ENCODE data around the gene ZFYVE21.

Gene ZFYVE21

DNA sequence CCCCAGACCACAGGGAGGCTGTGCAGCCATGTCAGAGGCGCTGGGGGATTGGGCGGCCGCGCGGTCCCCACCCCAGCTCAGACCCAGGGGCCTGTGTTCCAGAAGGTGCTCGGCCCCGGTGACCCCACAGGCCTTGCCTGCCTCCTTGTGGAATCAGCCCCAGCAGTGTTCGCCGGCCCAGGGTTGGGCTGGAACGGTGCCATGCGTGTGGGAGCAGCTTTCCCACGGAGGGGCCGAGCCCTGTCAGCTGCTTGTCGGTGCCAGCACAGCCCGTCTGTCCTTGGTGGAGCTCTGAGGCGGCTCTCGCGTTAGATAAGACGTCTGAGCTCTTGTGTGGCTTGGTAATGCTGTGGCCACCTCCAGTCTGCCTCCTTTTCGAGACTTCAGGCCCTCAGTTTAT is 8.5 kb downstream of the ZFYVE21 start:
- DNase-seq (ENCODE audit: low read depth in 1 of 2, low spot score in 1 of 2) = no peak

DNA sequence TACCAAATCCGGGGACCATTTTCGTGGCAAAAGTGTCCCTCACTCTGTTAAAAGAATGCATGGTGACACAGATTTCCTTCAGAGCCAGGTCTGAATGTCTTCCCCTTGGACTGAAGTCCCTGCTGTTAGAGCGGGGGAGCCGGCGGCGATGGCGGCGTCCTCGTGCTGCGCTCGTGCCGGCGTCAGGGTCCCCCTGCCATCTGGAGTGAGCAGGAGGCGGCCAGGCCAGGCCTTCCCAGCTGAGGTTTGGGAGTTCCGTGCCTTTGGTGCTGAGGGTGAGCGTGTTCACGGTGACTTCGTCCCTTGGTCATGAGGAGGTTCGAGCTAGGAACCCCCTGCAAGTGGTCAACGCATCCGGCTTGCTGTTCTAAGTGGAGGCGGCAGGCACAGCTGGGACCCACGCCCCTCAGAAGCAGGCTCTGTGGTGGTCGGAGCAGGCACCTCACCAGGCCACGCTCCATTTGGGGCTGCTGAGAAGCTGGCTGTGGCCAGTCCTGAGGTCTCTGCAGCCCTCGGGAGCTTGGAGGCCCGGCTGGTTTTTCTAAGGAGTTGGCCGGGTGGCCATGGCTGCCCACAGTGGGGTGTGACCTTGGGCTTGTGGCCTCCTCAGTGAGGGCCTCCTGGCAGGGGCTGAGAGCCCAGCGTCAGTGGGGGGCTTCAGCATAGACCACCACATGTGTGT is 9.5 kb downstream of the ZFYVE21 start:
- no peak for DNase-seq (ENCODE audit: low read depth in 1 of 2, low spot score in 1 of 2)

DNA sequence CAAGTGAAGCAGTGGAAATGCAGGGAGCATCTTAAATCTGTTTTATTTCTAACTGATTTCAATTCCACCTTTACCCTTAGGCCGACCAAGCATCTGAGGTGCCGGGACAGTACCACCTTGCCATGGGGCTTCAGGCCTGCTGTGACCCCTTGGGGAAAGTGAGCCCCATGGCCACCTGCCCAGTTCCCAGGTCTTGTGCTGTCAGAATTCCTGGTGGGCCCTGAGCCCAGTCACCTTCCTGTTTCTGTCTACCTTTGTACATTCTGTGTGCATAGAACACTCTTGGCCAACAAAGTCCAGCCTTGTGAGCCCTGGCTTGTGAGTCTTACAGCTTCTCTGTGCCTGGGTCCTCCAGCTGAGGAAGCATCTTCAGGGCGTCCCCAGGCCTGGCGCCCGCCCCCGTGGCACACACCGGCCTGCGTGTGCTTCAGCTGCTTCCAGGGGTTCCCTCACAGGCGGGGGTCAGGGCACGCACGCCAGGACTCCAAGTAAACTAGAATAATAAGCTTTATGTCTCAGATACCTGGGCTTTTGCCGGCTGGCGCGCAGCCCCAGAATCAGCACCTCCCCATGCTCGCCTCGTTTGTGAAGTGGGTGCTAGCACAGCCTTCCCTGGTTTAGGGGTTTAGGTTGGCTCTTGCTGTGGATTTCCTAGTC is 10.3 kb downstream of the ZFYVE21 start:
- no peak for DNase-seq (ENCODE audit: low read depth in 1 of 2, low spot score in 1 of 2)

DNA sequence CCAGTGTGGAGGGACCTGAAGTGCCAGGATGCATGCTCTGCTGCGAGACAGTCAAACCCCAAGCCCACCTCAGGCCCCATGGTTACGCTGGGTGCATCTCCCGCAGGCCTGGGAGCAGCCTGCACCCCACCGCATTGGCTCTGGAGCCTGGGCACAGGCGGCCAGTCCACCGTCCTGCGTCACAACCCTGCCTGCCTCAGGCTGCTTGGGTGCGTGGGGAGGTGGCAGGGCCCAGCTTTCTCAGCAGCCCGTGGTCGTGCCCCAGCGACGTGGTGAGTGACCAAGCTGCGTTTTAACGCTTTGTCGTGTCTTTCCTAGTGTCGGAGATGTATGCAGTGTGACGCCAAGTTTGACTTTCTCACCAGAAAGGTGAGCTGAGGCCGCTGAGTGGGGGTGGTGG is 10.9 kb downstream of the ZFYVE21 start:
- no peak for DNase-seq (ENCODE audit: low read depth in 1 of 2, low spot score in 1 of 2)

GRCh38 chr14:103727313-103727980 is 11.8 kb downstream of the ZFYVE21 start:
- no peak for DNase-seq (ENCODE audit: low read depth in 1 of 2, low spot score in 1 of 2)

DNA sequence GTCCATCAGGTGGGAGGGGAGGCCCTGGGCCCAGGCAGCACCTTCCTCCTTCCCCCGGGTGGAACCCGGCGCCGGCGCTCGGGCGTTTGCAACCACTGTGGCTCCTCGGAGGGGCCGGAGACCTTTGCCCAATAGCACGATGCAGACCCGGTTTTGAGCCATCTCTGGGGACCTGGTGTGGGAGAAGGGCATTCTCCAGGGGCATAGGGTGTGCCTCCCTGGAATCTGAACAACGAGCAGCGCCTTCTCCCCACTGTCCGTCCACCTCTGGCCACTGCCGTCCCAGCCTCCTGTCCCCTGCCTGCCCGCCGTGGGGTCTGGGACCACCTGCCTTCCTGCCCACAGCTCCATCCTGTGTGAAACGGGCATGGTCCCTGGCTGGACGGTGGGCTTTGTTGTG is 12.5 kb downstream of the ZFYVE21 start:
- DNase-seq (ENCODE audit: low read depth in 1 of 2, low spot score in 1 of 2) = no peak

GRCh38 chr14:103728721-103729120 is 13.1 kb downstream of the ZFYVE21 start:
- no peak for DNase-seq (ENCODE audit: low read depth in 1 of 2, low spot score in 1 of 2)

DNA sequence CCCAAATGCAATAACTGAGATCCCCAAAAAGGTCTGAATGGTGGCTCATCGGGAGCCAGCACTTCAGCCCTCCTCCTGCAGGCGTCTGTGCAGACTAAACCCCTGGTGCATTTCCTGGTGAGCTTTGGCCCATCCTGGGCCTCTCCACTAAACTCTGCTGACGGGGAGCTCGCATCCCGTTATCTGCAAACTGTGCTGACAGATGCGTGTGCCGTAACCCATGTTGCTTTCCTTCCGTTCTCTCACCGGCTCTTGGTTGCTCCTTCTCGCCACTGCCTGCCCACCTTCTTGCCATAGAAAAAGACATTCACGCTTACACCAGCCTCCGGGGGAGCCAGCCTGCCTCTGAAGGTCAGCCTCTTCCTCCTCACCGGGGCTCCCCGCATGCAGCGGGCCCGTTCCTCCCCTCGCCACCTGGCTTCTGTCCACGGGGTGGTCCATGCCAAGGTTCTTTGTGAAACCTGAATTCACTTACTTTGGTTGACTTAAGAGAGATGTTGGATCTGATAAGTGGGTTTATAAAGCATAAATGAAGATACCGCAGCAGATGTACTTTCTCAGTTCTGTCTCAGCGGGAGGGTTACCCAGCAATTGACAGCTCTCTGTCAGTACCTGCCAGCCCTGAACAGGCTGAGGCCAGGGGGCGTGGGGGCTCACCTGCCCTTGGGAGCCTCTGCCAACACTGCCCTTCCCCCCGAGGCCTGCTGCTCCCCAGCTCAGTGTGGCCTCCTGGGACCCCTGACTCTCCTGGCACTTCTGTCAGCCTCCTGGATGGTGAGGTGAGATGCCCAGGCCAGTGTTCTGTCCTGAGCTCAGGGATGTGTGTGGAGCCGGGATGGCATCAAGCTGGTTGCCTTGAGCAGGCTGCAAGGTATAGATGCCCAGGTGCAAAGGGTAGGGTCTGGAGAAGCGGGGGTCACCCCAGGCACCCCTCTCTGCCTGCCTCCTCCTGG is 14.2 kb downstream of the ZFYVE21 start:
- DNase-seq (ENCODE audit: low read depth in 1 of 2, low spot score in 1 of 2) = no peak

DNA sequence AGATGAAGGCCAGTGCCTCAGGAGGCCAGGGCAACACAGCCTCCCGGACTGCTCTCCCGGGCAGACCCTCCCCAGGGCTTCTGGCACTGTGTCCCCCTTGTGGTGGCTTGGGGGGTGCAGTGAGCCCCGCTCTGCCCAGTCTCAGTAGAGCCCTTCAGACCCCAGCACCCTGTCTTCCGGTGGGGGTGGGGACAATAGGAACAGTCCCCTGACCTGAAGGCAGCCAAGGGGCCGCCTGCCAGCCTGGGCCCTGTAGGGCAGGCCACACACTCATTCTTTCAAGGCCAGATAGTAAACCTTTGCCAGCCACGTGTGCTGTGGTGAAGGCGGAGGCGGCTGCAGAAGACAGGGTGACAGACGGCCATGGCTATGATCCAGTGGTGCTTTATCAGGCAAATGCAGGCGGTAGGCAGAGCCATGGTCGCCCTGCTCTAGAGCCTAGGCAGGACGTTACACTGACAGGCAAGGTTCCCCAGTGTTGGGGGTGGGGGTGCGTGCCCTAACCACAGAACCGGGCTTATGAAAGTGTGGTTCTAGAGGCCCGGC is 15.0 kb downstream of the ZFYVE21 start:
- no peak for DNase-seq (ENCODE audit: low read depth in 1 of 2, low spot score in 1 of 2)

DNA sequence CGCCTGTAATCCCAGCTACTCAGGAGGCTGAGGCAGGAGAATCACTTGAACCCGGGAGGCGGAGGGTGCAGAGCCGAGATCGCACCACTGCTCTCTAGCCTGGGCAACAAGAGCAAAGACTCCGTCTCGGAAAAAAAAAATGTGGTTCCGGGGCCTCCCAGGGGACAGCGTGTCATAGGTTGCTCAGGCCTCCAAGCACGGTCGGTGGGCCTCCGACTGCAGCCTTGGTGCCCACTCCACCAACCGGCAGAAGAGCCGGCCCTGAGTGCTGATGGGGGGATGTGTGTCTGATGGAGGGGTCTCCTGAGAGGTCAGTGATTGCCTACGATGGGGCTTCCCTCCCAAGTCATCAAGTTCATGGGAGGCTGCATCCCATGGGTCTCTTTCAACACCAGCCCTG is 15.9 kb downstream of the ZFYVE21 start:
- no peak for DNase-seq (ENCODE audit: low read depth in 1 of 2, low spot score in 1 of 2)

DNA sequence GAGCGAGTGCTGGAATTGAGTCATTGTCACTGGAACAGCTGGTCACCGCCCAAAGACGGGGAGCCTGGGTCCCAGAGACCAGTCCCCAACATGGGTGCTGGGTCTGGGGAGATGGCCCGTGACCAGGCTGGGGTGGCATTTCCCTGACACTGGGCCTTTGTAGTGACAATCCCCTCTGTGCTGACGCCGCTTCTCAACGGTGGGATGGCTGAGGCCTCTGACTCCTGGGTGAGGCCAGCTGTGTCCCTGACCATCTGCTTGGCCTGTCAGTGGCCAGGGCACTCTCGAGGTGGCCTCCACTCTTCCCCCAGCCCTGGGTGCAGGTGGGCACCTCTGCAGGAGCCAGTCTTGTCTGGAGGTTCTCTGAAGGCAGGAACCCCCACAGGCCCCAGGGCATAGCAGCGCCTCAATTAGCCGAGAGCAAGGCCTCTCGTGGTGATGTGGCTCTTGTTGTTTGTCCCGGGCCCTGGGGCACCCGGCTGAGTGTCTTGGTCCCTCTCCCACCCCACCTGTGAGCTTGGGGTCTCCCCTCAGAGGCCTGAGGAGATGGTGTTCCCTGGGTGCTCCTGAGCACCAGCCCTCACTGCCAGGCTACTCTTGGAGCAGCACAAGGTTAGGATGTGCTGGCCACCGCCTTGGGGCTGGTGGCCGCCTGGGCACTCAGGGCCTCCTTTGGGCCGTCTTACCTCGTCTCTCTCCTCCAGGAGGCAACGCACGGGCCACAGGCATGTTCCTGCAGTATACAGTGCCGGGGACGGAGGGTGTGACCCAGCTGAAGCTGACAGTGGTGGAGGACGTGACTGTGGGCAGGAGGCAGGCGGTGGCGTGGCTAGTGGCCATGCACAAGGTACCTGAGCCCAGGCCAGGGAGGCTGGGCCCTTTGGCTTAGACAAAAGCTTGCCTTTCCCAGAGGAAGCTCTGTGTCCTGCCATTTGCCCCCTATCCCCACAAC is 16.6 kb downstream of the ZFYVE21 start:
- no peak for DNase-seq (ENCODE audit: low read depth in 1 of 2, low spot score in 1 of 2)

- no peak for DNase-seq (ENCODE audit: low read depth in 1 of 2, low spot score in 1 of 2)
These were observed 17.4 kb downstream of the ZFYVE21 start for GRCh38 chr14:103732868-103733620.

DNA sequence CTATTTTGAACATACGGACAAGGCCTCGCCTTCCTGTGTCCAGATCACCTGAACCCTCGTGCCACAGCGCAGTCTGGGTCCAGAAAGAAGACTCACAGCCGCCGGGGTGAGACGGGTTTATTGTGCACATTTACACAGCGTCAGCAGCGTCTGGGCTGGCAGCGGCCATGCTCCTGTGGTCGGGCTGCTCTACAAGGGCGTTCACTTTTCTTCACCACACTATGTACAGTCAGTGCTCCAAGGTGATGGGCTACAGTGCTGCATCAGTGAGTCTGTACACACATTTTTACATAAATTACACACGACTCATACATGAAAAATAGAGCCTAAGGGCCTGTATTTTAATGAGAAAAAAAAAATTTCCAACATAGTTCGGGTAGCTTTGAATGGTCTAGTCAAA is 18.0 kb downstream of the ZFYVE21 start:
- DNase-seq (ENCODE audit: low read depth in 1 of 2, low spot score in 1 of 2) = no peak

DNA sequence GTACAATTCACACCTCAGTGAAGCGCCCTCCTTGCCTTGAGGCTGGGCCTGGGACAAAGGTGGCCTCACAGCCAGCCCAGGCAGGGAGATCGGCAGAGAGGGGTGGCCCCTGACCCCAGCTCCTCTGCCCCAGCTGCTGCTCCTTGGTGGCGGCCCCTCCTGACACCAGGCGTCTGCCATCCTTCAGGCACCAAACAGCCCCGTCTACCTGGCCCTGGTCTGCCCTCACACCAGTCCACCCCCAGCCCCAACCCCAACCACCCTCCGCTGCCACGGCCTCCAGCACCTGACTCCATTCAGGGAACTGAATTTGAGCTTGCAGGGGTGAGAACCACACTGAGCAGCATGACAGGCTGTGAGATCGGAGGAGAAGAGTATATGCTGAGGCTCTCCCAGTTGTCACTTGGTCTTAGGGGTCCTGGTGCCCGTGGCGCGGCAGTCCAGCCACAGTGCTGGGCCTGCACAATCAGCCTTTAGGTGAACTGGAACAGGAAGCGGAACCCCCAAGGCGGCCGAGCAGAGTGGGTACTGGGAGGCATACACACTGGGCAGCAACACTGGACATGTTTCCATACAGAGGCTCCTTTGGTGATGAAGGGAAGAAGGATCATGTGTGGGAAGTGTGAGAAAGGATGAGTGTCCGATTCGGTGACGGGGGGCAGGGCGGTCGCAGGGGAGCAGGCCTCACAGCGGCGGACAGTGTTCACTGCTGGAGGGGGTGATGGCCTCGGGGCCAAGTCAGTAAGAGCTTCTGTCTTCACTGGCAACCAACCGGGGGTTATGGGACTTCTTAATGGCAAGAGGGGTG is 18.7 kb downstream of the ZFYVE21 start:
- no peak for DNase-seq (ENCODE audit: low read depth in 1 of 2, low spot score in 1 of 2)

DNA sequence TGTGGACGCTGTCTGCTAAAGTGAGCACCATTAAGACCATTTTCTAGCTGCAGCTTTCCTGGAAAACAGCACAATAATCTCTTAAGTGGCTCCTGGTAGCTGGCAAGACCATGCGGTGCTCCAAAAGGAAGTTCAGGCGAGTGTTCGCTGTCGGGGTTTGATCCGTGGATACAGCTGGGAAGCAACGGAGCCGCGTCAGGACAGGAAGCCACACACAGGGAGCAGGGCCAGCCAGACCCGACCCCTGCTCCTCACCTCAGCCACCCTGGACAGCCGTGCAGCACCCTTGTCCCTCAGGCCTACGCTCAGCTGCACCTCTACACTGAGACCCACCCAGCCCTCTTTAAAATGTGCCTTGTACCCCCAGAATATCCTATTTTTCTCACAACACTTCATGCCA is 19.4 kb downstream of the ZFYVE21 start:
- no peak for DNase-seq (ENCODE audit: low read depth in 1 of 2, low spot score in 1 of 2)

DNA sequence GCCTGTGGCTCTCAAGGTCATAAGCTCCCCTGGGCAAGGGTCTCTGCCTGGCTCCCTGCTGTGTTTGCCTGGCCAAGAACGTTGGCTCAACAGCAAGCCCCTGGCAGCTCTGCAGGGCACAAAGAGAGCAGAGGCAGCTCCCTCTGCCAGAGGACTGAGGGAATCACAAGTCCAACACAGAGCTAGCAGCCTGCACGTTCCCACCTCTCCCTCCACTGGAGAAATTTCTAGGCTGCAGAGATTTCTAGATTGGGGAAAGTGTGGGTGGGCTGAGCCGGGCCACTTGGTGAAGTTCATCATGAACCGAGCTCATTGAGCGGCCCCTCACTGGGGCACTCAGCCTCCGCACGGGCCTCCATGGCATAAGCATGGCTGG is 19.8 kb downstream of the ZFYVE21 start:
- DNase-seq (ENCODE audit: low read depth in 1 of 2, low spot score in 1 of 2) = no peak

DNA sequence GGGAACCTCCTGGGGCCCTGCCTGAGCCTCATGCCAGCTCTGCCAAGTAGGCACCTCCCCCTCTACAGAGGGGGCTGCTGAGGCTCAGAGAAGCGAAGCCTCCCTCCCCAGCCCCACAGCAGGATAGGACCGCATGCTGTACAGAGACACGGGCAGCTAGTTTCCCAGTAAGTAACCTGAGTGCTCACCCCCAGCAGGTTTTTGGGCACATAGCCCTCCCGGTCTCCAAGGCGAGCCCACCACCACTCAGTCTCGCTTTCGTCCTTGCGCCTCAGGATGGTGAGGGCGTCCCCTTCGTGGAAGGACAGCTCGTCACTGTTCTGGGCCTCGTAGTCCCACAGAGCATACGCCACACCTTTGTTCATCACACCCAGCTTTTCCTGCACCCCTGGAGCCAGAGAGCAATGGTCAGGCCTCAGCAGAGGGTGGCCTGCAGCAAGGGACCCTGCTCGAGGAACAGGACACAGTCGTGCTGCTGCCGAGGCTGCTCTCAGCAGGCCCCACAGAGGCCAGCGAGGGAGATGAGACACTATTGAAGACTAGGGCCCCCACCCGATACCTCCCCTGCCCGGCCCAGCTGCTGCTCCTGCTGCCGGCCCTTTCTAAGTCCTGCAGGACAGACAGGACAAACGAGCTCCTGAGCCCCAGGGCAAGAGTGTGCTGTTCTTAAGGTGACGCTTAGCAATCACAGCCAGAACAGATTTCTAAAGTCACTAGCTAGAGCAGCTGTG is 20.4 kb downstream of the ZFYVE21 start:
- no peak for DNase-seq (ENCODE audit: low read depth in 1 of 2, low spot score in 1 of 2)
